NCI-H1048 (cell line): Measurements from ENCODE around the gene NHLH1.
A peak's percentile ranks its signal among the peaks of the same experiment; 100 is the strongest.

Experiments
- DNase-seq: peaks from one replicate; lab custom pipeline; 2025; lab: John Stamatoyannopoulos, UW

The NHLH1 gene

GRCh38 chr1:160359559-160360226, 7.2 kb upstream of the NHLH1 start:
- no peak for DNase-seq

- no peak for DNase-seq
Observed at GRCh38 chr1:160360227-160360695, 6.6 kb upstream of the NHLH1 start.

GRCh38 chr1:160361199-160361598, 5.7 kb upstream of the NHLH1 start:
- no peak for DNase-seq

- no peak for DNase-seq
Observed at GRCh38 chr1:160361814-160362167, 5.1 kb upstream of the NHLH1 start.

GRCh38 chr1:160362168-160362957, 4.5 kb upstream of the NHLH1 start:
- DNase-seq, result no peak

- no peak for DNase-seq
Observed at GRCh38 chr1:160363010-160363409, 3.9 kb upstream of the NHLH1 start.

GRCh38 chr1:160363951-160364735, 2.7 kb upstream of the NHLH1 start:
- DNase-seq, result no peak

- DNase-seq, result no peak
Observed at GRCh38 chr1:160365325-160365724, 1.5 kb upstream of the NHLH1 start.

- DNase-seq, result no peak
Observed at GRCh38 chr1:160367516-160367900, 637 bp downstream of the NHLH1 start.

GRCh38 chr1:160367934-160368923, 1.4 kb downstream of the NHLH1 start:
- DNase-seq, result no peak

GRCh38 chr1:160369087-160369486, 2.2 kb downstream of the NHLH1 start:
- DNase-seq, result no peak

- DNase-seq, result no peak
Observed at GRCh38 chr1:160370561-160371345, 3.9 kb downstream of the NHLH1 start.

- no peak for DNase-seq
Observed at GRCh38 chr1:160371346-160371631, 4.4 kb downstream of the NHLH1 start.

GRCh38 chr1:160371756-160372155, 4.9 kb downstream of the NHLH1 start:
- DNase-seq, result no peak

GRCh38 chr1:160373696-160374095, 6.8 kb downstream of the NHLH1 start:
- no peak for DNase-seq

- no peak for DNase-seq
Observed at GRCh38 chr1:160374306-160375110, 7.6 kb downstream of the NHLH1 start.

GRCh38 chr1:160375788-160376524, 9.1 kb downstream of the NHLH1 start:
- DNase-seq, result no peak

- DNase-seq, result peak; percentile 40
Observed at GRCh38 chr1:160376525-160377131, 9.8 kb downstream of the NHLH1 start.
